Endothelial cell of umbilical vein (primary cell): ENCODE data around the gene SGK1. TPM values are rescaled to one million over a fixed set of nuclear protein-coding genes. Genes with fewer than 3 reads are reported as not detected.
"Not testable (repeated sequence)": the region's sequence is repeated elsewhere in the genome, so short reads cannot be mapped to it uniquely, and the experiment has no call there.

Experiments used
- BruUV-seq: library from RNA; stranded (reverse); fragments of 400-500 nt; replicated peaks from 2 replicates; lab custom pipeline; 2021; lab: Mats Ljungman, UMichigan
- CTCF ChIA-PET: fragments of 300-600, 350-600 bp; sonication (Branson Sonifier 250); formaldehyde crosslinking; loops from one replicate; lab custom pipeline; 2021; ENCODE audit warnings: antibody characterized with exemption, inconsistent platforms; lab: Charles Lee
- POLR2A ChIA-PET: fragments of 300-600, 350-600 bp; sonication (Branson Sonifier 250); formaldehyde crosslinking; loops from one replicate; lab custom pipeline; 2021; ENCODE audit warnings: antibody characterized with exemption, inconsistent platforms; lab: Charles Lee
- DNase-seq: peaks from one replicate; pipeline ENCODE4 v3.0.0-alpha.2; 2011; ENCODE audit warnings: low read depth, low spot score
- FAIRE-seq: peaks from 2 replicates; lab custom pipeline; 2011; peaks lifted over from hg19 to GRCh38; lab: Jason Lieb, UNC
- H2AFZ ChIP-seq: 2 replicates; pipeline ENCODE4 v1.6.0; 2012; ENCODE audit warnings: low read depth, low read length, control low read depth, inconsistent platforms
- H3K27ac ChIP-seq: 2 replicates; pipeline ENCODE4 v1.5.1; 2011; ENCODE audit warnings: low read depth, mild to moderate bottlenecking, control low read depth, low read length, moderate library complexity; ENCODE audit not compliant: insufficient read depth
- H3K27me3 ChIP-seq, 2 experiments: 2 replicates each; pipeline versions ENCODE4 v1.6.0 to v1.6.1; 2011; ENCODE audit warnings: low read length in 2 of 2, mixed read lengths in 1 of 2; ENCODE audit not compliant: control insufficient read depth in 2 of 2, insufficient read depth in 2 of 2
- H3K36me3 ChIP-seq, 2 experiments: 2 replicates in 1 of 2; 3 replicates in 1 of 2; pipeline ENCODE4 v1.5.1; 2011; ENCODE audit warnings: low read length in 2 of 2, mild to moderate bottlenecking in 1 of 2, moderate library complexity in 1 of 2; ENCODE audit not compliant: control insufficient read depth in 2 of 2, insufficient read depth in 2 of 2; ENCODE audit errors: extremely low read depth in 1 of 2
- H3K4me1 ChIP-seq: 3 replicates; pipeline ENCODE4 v1.5.1; 2011; ENCODE audit warnings: mild to moderate bottlenecking, low read length; ENCODE audit not compliant: control insufficient read depth, insufficient read depth; ENCODE audit errors: extremely low read depth
- H3K4me2 ChIP-seq: 2 replicates; pipeline ENCODE4 v1.6.1; 2011; ENCODE audit warnings: low read length, control low read depth, mixed read lengths; ENCODE audit not compliant: insufficient read depth
- H3K4me3 ChIP-seq, 3 experiments: fragments of 200-600 bp in 1 of 3; sonication (generic), shearing (Covaris generic) in 1 of 3; replicated peaks in 1 of 3; 2 replicates each; pipeline ENCODE4 v1.5.1; 2011 to 2016; ENCODE audit warnings: control low read depth in 3 of 3, low read length in 3 of 3, mild to moderate bottlenecking in 2 of 3, inconsistent platforms in 1 of 3, low read depth in 1 of 3, moderate library complexity in 1 of 3; ENCODE audit not compliant: insufficient read depth in 1 of 3
- H3K79me2 ChIP-seq: 2 replicates; pipeline ENCODE4 v1.6.0; 2012; ENCODE audit warnings: low read length, inconsistent platforms; ENCODE audit not compliant: control insufficient read depth, insufficient read depth
- H3K9ac ChIP-seq: replicated peaks from 2 replicates; pipeline ENCODE3; 2011; ENCODE audit warnings: low read length, control low read depth; ENCODE audit not compliant: insufficient read depth; ENCODE audit errors: extremely low read depth
- H3K9me1 ChIP-seq: replicated peaks from 3 replicates; pipeline ENCODE4 v1.6.0; 2011; ENCODE audit warnings: mild to moderate bottlenecking, low read length; ENCODE audit not compliant: control insufficient read depth, insufficient read depth; ENCODE audit errors: extremely low read depth
- H3K9me3 ChIP-seq: replicated peaks from 2 replicates; pipeline ENCODE4 v1.5.1; 2012; ENCODE audit warnings: low read length, inconsistent platforms; ENCODE audit not compliant: control insufficient read depth, insufficient read depth
- H4K20me1 ChIP-seq: replicated peaks from 2 replicates; pipeline ENCODE3; 2011; ENCODE audit warnings: mild to moderate bottlenecking, low read length; ENCODE audit not compliant: control insufficient read depth, insufficient read depth; ENCODE audit errors: extremely low read depth
- EZH2 ChIP-seq: IDR thresholded peaks from 2 replicates; pipeline ENCODE4 v1.6.1; 2012; ENCODE audit warnings: borderline replicate concordance, low read depth, mild to moderate bottlenecking, moderate library complexity, low read length, inconsistent platforms; ENCODE audit not compliant: severe bottlenecking
- FOS ChIP-seq: IDR thresholded peaks from 2 replicates; pipeline ENCODE4 v1.6.1; 2011; ENCODE audit warnings: mild to moderate bottlenecking, low read length, moderate library complexity, borderline replicate concordance; ENCODE audit not compliant: insufficient read depth
- GATA2 ChIP-seq: IDR thresholded peaks from 2 replicates; pipeline ENCODE4 v1.7.0; 2011; ENCODE audit warnings: low read depth, mild to moderate bottlenecking, moderate library complexity, mixed read lengths, low read length; ENCODE audit not compliant: insufficient read length, insufficient read depth
- JUN ChIP-seq: IDR thresholded peaks from 2 replicates; pipeline ENCODE4 v1.6.1; 2011; ENCODE audit warnings: borderline replicate concordance, low read depth; ENCODE audit not compliant: insufficient read length, insufficient read depth
- MYC ChIP-seq: IDR thresholded peaks from one replicate; pipeline ENCODE4 v1.6.1; 2011; ENCODE audit warnings: mild to moderate bottlenecking, low read depth, low read length
- POLR2A ChIP-seq: IDR thresholded peaks from 2 replicates; pipeline ENCODE4 v1.6.1; 2012; ENCODE audit warnings: low read depth, mild to moderate bottlenecking, control low read depth, low read length
- POLR2AphosphoS5 ChIP-seq: IDR thresholded peaks from 2 replicates; pipeline ENCODE4 v1.6.1; 2012; ENCODE audit warnings: low read depth, mild to moderate bottlenecking, control low read depth, low read length, moderate library complexity; ENCODE audit not compliant: insufficient read depth
- dilution Hi-C: fragments of 300-500 bp; cut with MboI; formaldehyde crosslinking; loops from one replicate; pipeline ENCODE4 v1.15.0; 2019; ENCODE audit warnings: low sequenced_read_pairs; ENCODE audit not compliant: extremely low pct_ligation_motif_present
- intact Hi-C: fragments of 100-400 bp; cut with micrococcal nuclease; formaldehyde crosslinking; loops from one replicate; pipeline ENCODE4 v1.10.0; 2022
- polyA plus RNA-seq, 4 experiments: library from polyadenylated mRNA; depleted of rRNA in 3 of 4; stranded (reverse) in 3 of 4; unstranded in 1 of 4; fragments of >200 nt; gene quantifications; 2 replicates each; pipeline versions ENCODE4 v1.2.1 to v1.2.3, GENCODE V29; 2011 to 2012; ENCODE audit warnings: missing spikeins in 1 of 4
- total RNA-seq: library from RNA; stranded (reverse); gene quantifications from 2 replicates; pipeline ENCODE4 v1.2.3, GENCODE V29; 2021
- TF ChIP-seq, protein P1 (sequence below): IDR thresholded peaks from 2 replicates; pipeline ENCODE4 v1.6.1; 2011; ENCODE audit not compliant: insufficient read depth, insufficient read length
- TF ChIP-seq, protein P2 (sequence below), 2 donors: IDR thresholded peaks; 1 replicate in 1 of 2; 2 replicates in 1 of 2; pipeline ENCODE4 v1.5.1; 2011; ENCODE audit warnings: low read length in 2 of 2, mild to moderate bottlenecking in 2 of 2, moderate library complexity in 2 of 2, control low read depth in 1 of 2, inconsistent platforms in 1 of 2, low read depth in 1 of 2; ENCODE audit not compliant: insufficient read depth in 1 of 2; ENCODE audit errors: extremely low read depth in 1 of 2

Gene SGK1
- total and polyA plus RNA-seq, 2 donors (not counting 3 experiments of a cell fraction or from before 2014, with no cell fraction given) = 121 to 128 TPM

DNA sequence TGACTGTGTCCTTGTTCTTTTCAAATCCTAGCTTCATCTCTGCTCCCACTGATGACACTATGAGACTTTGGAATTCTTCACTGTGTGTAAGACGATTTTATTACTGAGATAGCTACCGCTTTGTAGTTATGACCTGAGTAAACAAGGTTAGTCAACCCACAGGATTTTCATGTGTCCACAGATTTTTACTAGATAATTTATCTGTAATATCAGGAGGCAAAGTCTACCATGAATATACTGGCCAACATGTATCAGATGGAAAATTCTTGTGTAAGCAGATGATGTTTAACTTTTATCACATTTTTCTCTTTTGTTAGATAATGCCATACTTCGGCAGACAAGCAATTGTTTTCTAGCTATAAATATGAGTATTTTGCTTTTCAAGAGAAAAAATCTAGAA is 119.8 kb downstream of the SGK1 start:
- dilution Hi-C loops = no loop called here
- CTCF ChIA-PET = interaction anchor here (0.6 to 1.6 kb wide), 7 partner anchors 9 to 736 kb away, joined by 3 to 6 read pairs (median 3); no protein-coding TSS in a partner anchor

DNA sequence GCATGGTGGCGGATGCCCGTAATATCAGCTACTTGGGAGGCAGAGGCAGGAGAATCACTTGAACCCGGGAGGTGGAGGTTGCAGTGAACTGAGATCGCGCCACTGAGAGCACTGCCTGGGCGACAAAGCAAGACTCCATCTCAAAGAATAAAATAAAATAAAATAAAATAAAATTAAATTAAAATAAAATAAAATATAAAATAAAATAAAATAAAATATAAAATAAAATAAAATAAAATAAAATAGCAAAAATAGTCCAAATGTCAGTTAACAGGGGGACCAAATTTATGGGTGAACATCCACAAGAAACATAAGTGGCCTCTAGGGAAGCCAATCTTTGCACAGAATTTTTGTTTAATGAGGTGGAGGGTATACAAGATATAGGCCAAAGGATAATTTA is 120.2 kb downstream of the SGK1 start:
- H3K4me2 ChIP-seq, intact Hi-C loops, H3K9me3 ChIP-seq, DNase-seq, H3K4me3 ChIP-seq, H3K27me3 ChIP-seq, dilution Hi-C loops, H3K79me2 ChIP-seq, H3K36me3 ChIP-seq, H3K27ac ChIP-seq, H4K20me1 ChIP-seq, H3K9me1 ChIP-seq, H2AFZ ChIP-seq, H3K9ac ChIP-seq, BruUV-seq, FAIRE-seq, POLR2A ChIA-PET, H3K4me1 ChIP-seq: not testable (repeated sequence)
- CTCF ChIA-PET = interaction anchor here (1.0 to 1.6 kb wide), 6 partner anchors 8 to 461 kb away, joined by 3 to 6 read pairs (median 3); no protein-coding TSS in a partner anchor

More for the DNA sequence above, 119.8 kb downstream of the SGK1 start:
- FAIRE-seq (no peak), DNase-seq (no peak)
- intact Hi-C loops = no loop called here
- Histone ChIP-seq H3K4me1 (no peaks in the 10 kb centered on the region), H3K27ac (no peak overlapping the region), H3K4me3 (no peak overlapping the region), H3K36me3 (no peaks in the 10 kb centered on the region), H2AFZ (no peak overlapping the region), H3K9me1 (no peaks in the 10 kb centered on the region), H4K20me1 (no peaks in the 10 kb centered on the region), H3K4me2 (no peak overlapping the region), H3K9me3 (no peaks in the 10 kb centered on the region), H3K27me3 (no peaks in the 10 kb centered on the region), H3K9ac (no peak overlapping the region), H3K79me2 (no peaks in the 10 kb centered on the region)
- POLR2A ChIA-PET = no interaction called here
- no TSS peak for BruUV-seq
- TF ChIP-seq POLR2A (no peak), MYC (no peak), GATA2 (no peak), JUN (no peak), EZH2 (no peak), POLR2AphosphoS5 (no peak), FOS (no peak)
- TF ChIP-seq, protein P1, sequence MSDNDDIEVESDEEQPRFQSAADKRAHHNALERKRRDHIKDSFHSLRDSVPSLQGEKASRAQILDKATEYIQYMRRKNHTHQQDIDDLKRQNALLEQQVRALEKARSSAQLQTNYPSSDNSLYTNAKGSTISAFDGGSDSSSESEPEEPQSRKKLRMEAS = no peak
- TF ChIP-seq, protein P2, sequence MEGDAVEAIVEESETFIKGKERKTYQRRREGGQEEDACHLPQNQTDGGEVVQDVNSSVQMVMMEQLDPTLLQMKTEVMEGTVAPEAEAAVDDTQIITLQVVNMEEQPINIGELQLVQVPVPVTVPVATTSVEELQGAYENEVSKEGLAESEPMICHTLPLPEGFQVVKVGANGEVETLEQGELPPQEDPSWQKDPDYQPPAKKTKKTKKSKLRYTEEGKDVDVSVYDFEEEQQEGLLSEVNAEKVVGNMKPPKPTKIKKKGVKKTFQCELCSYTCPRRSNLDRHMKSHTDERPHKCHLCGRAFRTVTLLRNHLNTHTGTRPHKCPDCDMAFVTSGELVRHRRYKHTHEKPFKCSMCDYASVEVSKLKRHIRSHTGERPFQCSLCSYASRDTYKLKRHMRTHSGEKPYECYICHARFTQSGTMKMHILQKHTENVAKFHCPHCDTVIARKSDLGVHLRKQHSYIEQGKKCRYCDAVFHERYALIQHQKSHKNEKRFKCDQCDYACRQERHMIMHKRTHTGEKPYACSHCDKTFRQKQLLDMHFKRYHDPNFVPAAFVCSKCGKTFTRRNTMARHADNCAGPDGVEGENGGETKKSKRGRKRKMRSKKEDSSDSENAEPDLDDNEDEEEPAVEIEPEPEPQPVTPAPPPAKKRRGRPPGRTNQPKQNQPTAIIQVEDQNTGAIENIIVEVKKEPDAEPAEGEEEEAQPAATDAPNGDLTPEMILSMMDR (IDR thresholded peaks at IDR 0.05; ENCODE audit: extremely low read depth in 1 of 2, insufficient read depth in 1 of 2, low read depth in 1 of 2, low read length in 2 of 2) = no peak
